Mononuclear cell (primary cell): ENCODE measurements around the gene TMED1. TPM values are rescaled to one million over a fixed set of nuclear protein-coding genes. Genes with fewer than 3 reads are reported as not detected.

ENCODE experiments used
- H3K27me3 ChIP-seq: 2 replicates; pipeline ENCODE4 v1.6.0; 2011; ENCODE audit warnings: low read length, control low read depth; ENCODE audit not compliant: insufficient read depth
- H3K4me1 ChIP-seq: 2 replicates; pipeline ENCODE4 v1.5.1; 2011; ENCODE audit warnings: mild to moderate bottlenecking, low read length, control low read depth; ENCODE audit not compliant: insufficient read depth
- H3K4me3 ChIP-seq: 2 replicates; pipeline ENCODE4 v1.5.1; 2011; ENCODE audit warnings: mild to moderate bottlenecking, low read length, moderate library complexity
- H3K9me3 ChIP-seq: 2 replicates; pipeline ENCODE4 v1.5.1; 2011; ENCODE audit warnings: low read depth, mild to moderate bottlenecking, control low read depth, low read length
- total RNA-seq: library from RNA; depleted of rRNA; stranded (reverse); fragments of >200 nt; gene quantifications from one replicate; pipeline ENCODE4 v1.2.3, GENCODE V29; 2012

Gene TMED1
- total RNA-seq, 1 donor = 11.4 TPM

DNA sequence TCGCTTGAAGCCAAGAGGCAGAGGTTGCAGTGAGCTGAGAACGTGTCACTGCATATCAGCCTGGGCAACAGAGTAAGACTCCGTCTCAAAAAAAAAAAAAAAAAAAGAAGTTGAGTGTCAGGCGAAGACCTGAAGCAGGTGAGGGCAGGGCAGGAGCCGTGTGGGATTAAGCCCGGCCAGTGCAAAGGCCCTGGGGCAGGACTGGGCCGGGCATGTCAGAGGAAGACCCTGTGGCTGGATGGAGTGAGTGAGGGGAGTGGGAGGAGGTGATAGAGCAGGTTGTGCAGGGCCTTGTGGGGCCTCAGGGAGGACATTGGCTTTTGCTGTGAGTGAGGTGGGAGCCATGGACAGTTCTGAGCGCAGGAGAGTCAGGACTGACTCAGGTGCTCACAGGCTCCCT is 47.9 kb downstream of the TMED1 start:
- no peak overlapping the region for H3K4me3 ChIP-seq
- peaks cover 17% of the 10 kb centered on the region for H3K4me1 ChIP-seq
- no peaks in the 10 kb centered on the region for H3K9me3 ChIP-seq
- H3K27me3 ChIP-seq = no peaks in the 10 kb centered on the region

GRCh38 chr19:10784257-10784656 is 51.8 kb downstream of the TMED1 start:
- Histone ChIP-seq H3K4me1 (peaks cover 54% of the 10 kb centered on the region), H3K27me3 (no peaks in the 10 kb centered on the region), H3K9me3 (no peaks in the 10 kb centered on the region), H3K4me3 (no peak overlapping the region)

DNA sequence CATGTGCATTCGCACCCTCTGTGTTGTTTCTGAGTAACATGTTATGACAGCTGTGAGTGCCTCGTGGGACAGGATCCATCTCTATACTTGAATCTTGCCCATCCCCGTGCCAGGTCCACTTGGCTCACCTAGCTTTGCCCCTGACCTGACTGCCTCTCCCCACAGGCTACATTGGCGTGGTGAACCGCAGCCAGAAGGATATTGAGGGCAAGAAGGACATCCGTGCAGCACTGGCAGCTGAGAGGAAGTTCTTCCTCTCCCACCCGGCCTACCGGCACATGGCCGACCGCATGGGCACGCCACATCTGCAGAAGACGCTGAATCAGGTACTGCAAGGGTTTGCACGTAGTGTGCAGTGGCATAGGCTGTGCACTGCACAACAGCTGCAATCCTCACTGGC is 53.2 kb downstream of the TMED1 start:
- peaks cover 65% of the 10 kb centered on the region for H3K4me1 ChIP-seq
- no peak overlapping the region for H3K4me3 ChIP-seq
- H3K27me3 ChIP-seq = no peaks in the 10 kb centered on the region
- H3K9me3 ChIP-seq = no peaks in the 10 kb centered on the region

Other genes with a start within 250 kb of the TMED1 start
- gene AP1M2, start 248.9 kb downstream of the TMED1 start, total RNA-seq = 0.63 TPM
- 57.1 TPM for gene SLC44A2, start 210.7 kb downstream of the TMED1 start, total RNA-seq
- 212 TPM for gene ILF3, start 181.9 kb downstream of the TMED1 start, total RNA-seq
- gene QTRT1, start 134.8 kb downstream of the TMED1 start, total RNA-seq = 13.9 TPM
- 149 TPM for gene DNM2, start 118.1 kb downstream of the TMED1 start, total RNA-seq
- 71.8 TPM for gene C19orf38, start 12.2 kb upstream of the TMED1 start, total RNA-seq
- gene CARM1, start 35.3 kb upstream of the TMED1 start, total RNA-seq = 9.0 TPM
- 11.9 TPM for gene YIPF2, start 92.4 kb upstream of the TMED1 start, total RNA-seq
- gene TIMM29, start 92.6 kb upstream of the TMED1 start, total RNA-seq = 29.3 TPM
- 36.0 TPM for gene SMARCA4, start 124.8 kb upstream of the TMED1 start, total RNA-seq